Heart right ventricle (tissue), 16 donors: Measurements from ENCODE around the gene SRSF4. TPM values are rescaled to one million over a fixed set of nuclear protein-coding genes. Genes with fewer than 3 reads are reported as not detected.
"Not testable (repeated sequence)": the region's sequence is repeated elsewhere in the genome, so short reads cannot be mapped to it uniquely, and the experiment has no call there.

Source experiments
- ATAC-seq, 8 donors: fragments of 200-7000 bp; cut with Tn5 transposase; one replicate each; pipeline ENCODE4 v1.9.1; 2020; ENCODE audit warnings: mild to moderate bottlenecking in 8 of 8, moderate library complexity in 8 of 8, moderate number of reproducible peaks in 1 of 8
- DNase-seq, 2 donors: peaks; one replicate each; pipeline ENCODE4 v3.0.0-alpha.2; 2020
- H3K27ac ChIP-seq, 10 donors: fragments of 200-600 bp; sonication (generic) in 2 of 10; one replicate each; pipeline versions ENCODE4 v1.5.0 to v1.8.0; 2020 to 2022; ENCODE audit warnings: mild to moderate bottlenecking in 3 of 10
- H3K27me3 ChIP-seq, 7 donors: fragments of 200-600 bp; one replicate each; pipeline ENCODE4 v1.8.0; 2021 to 2022; ENCODE audit warnings: mild to moderate bottlenecking in 2 of 7
- H3K36me3 ChIP-seq, 9 donors: fragments of 200-600 bp; sonication (generic) in 1 of 9; one replicate each; pipeline versions ENCODE4 v1.5.0 to v1.8.0; 2020 to 2022; ENCODE audit warnings: mild to moderate bottlenecking in 2 of 9
- H3K4me1 ChIP-seq, 9 donors: fragments of 200-600 bp; sonication (generic) in 1 of 9; one replicate each; pipeline versions ENCODE4 v1.5.0 to v1.8.0; 2020 to 2022; ENCODE audit warnings: mild to moderate bottlenecking in 4 of 9
- H3K4me3 ChIP-seq, 10 donors: fragments of 200-600 bp; sonication (generic) in 2 of 10; one replicate each; pipeline versions ENCODE4 v1.5.0 to v1.8.0; 2020 to 2022; ENCODE audit warnings: mild to moderate bottlenecking in 7 of 10, moderate library complexity in 2 of 10
- H3K9me3 ChIP-seq, 11 donors: fragments of 200-600 bp in 10 of 11; sonication (generic) in 2 of 11; one replicate each; pipeline versions ENCODE4 v1.5.0 to v1.8.0; 2013 to 2022; ENCODE audit warnings: mild to moderate bottlenecking in 2 of 11, control low read depth in 1 of 11, moderate library complexity in 1 of 11
- CTCF ChIP-seq, 9 donors: fragments of 200-600 bp; sonication (generic) in 2 of 9; IDR thresholded peaks; one replicate each; pipeline versions ENCODE4 v1.5.0 to v1.8.0; 2021 to 2022; ENCODE audit warnings: antibody characterized with exemption in 9 of 9, mild to moderate bottlenecking in 5 of 9, moderate library complexity in 1 of 9
- WGBS, 2 donors: extraction: QIAGEN DNeasy Blood & Tissue Kit; methylation state at CpG; one replicate each; pipeline ENCODE4 v1.1.7; 2013; ENCODE audit warnings: inconsistent platforms in 1 of 2; 5-methylcytosine and 5-hydroxymethylcytosine counted together
- intact Hi-C, 10 donors: fragments of 100-400 bp; cut with DNase I; formaldehyde crosslinking; loops; one replicate each; pipeline versions ENCODE4 v1.11.1 to v1.14.2; 2022
- polyA plus RNA-seq, 2 donors: library from polyadenylated mRNA; stranded (reverse); fragments of 200-250 nt; gene quantifications; one replicate each; pipeline ENCODE4 v1.2.3, GENCODE V29; 2013
- total RNA-seq, 10 donors: library from RNA; stranded (reverse); fragmentation: NEBNext Ultra II Directional in 3 of 10; extraction: Animal tissue kit (Norgen Biotek cat#: 25700) in 3 of 10; gene quantifications; one replicate each; pipeline versions ENCODE4 v1.2.1 to v1.2.4, GENCODE V29; 2021 to 2023
- donor health status: Arrhythmogenic right ventricular cardiomyopathy.
- donor health status: ischemic (EF 13 %, LVEDD 7.1; RV severe dilation, severe dysfunction).
- donor health status: healthy with polysubstance abuse.
- donor health status: DM: no; HTN: yes; CAD: no.
- donor health status: DM: no; HTN: no; CAD: no.
- donor health status: ischemic (EF 25% LVEDD 6.9; RV normal size, moderate dysfunction).
- donor health status: ischemic (EF 25% LVEDD 5.7; RV mildly dilated, moderate dysfunction).
- donor health status: healthy.
- donor health status: DM: yes; HTN: yes; CAD: no.
- donor health status: Ischemic cardiomyopathy.
- donor health status: ischemic (EF 35%, LVEDD 5.7; RV mildly dilated, moderate dysfunction).
- donor health status: nonischemic (EF 11% LVEDD 7.7; RV severe dilation, severe dysfunction).
- donor health status: DM: yes; HTN: yes; CAD: no.
- donor health status: PGD.
- donor health status: ischemic (EF 29% LVEDD 5.4; RV normal size, mild dysfunction).
- donor health status: nonischemic (EF 23%, LVEDD 6.1; RV moderate dilation, normal function).

The SRSF4 gene
- total and polyA plus RNA-seq, 12 donors = 40.8 to 67.8 (median 49.0) TPM

DNA sequence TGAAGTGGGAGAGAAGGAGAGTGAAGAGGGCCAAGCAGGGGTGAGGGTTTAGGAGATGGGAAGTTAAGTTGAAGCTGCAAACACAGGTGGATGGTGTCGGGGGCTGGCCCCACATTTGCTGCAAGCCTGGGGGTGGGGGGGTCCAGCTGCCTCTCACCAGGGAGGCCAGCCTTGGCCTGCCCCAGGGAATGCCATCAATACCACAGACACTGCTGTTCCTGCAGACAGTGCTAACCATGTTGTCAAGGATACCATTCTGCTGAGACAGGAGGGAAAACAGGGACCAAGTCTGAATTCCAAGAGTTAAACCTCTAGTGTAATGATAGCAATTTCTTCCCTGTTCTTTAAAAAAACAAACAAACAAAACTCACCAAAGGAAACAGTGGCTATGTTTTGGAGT is 41.0 kb upstream of the SRSF4 start:
- H3K4me1 ChIP-seq = no peaks in the 10 kb centered on the region
- H3K27ac ChIP-seq = no peak overlapping the region
- DNase-seq (no peak), ATAC-seq (no peak)
- no peaks in the 10 kb centered on the region for H3K27me3 ChIP-seq
- H3K9me3 ChIP-seq = no peaks in the 10 kb centered on the region
- H3K36me3 ChIP-seq = peaks cover 0 to 52% (median 0%) of the 10 kb centered on the region in 9 donors
- WGBS, 2 donors = 92 to 93% methylated on average over 1 of the region's 1 CpG
- intact Hi-C loops = no loop called here
- H3K4me3 ChIP-seq = no peak overlapping the region
- no peak for TF ChIP-seq CTCF (IDR thresholded peaks at IDR 0.05)

GRCh38 chr1:29222260-29222659 is 40.6 kb upstream of the SRSF4 start:
- intact Hi-C loops, ATAC-seq, H3K9me3 ChIP-seq, H3K4me1 ChIP-seq, H3K4me3 ChIP-seq, DNase-seq, H3K27ac ChIP-seq, H3K27me3 ChIP-seq: not testable (repeated sequence)
- WGBS, 2 donors = 88% methylated on average over 6 of the region's 6 CpGs
- peaks cover 0 to 52% (median 0%) of the 10 kb centered on the region in 9 donors for H3K36me3 ChIP-seq

- DNase-seq = no peak
- Histone ChIP-seq H3K36me3 (peaks cover 0 to 57% (median 1%) of the 10 kb centered on the region in 9 donors), H3K4me1 (no peaks in the 10 kb centered on the region), H3K4me3 (no peak overlapping the region), H3K27me3 (no peaks in the 10 kb centered on the region), H3K27ac (no peak overlapping the region), H3K9me3 (no peaks in the 10 kb centered on the region)
- intact Hi-C loops = no loop called here
- TF ChIP-seq CTCF (IDR thresholded peaks at IDR 0.05) = no peak
- 86 to 90% methylated on average over 3 of the region's 3 CpGs for WGBS, 2 donors
- no peak for ATAC-seq
Observed at GRCh38 chr1:29221296-29221695, 39.6 kb upstream of the SRSF4 start.

DNA sequence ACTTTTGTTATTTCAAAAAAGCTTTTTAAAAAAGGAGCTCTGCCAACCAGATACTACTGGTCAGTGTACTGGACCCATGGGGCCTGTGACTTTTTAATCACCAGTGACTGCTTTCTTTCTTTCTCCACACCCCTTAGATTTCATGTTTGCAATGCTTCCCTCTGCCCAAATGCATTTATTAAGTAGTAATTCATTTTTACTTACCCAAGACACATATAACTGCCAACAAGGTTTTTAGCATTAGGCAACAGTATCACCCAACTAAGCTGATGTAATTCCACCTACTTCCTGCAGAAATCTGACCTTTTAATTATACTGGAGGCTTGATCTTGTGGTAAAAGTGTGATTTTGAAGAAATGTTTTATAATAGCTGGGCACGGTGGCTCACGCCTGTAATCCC is 36.5 kb upstream of the SRSF4 start:
- WGBS, 2 donors = 68 to 93% methylated on average over 2 of the region's 2 CpGs
- H3K36me3 ChIP-seq = peaks cover 0 to 74% (median 28%) of the 10 kb centered on the region in 9 donors
- DNase-seq (no peak), ATAC-seq (no peak)
- no peaks in the 10 kb centered on the region for H3K4me1 ChIP-seq
- H3K9me3 ChIP-seq = no peaks in the 10 kb centered on the region
- H3K27me3 ChIP-seq = no peaks in the 10 kb centered on the region
- TF ChIP-seq CTCF (IDR thresholded peaks at IDR 0.05) = no peak
- no peak overlapping the region for H3K27ac ChIP-seq
- intact Hi-C loops = no loop called here
- H3K4me3 ChIP-seq = no peak overlapping the region

DNA sequence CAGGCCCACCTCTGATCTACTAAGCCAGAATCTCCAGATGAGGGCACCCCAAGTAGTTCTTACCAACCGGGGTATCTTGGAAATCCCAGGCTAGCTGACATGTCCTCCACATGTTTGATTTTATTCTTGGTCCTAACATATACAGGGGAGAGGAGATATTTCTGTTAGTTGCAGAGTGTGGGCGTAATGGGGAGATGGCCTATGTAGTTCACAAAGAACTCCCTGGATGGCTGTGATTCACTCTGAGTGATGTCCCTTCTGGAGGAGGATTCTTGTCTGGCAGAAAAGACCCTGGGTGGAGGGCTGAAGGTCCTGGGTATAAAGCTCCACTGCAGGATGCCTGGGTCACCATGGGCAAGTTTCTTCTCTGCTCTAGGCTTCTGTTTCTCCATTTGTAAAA is 35.9 kb upstream of the SRSF4 start:
- H3K27me3 ChIP-seq = no peaks in the 10 kb centered on the region
- 91 to 93% methylated on average over 2 of the region's 2 CpGs for WGBS, 2 donors
- TF ChIP-seq CTCF (IDR thresholded peaks at IDR 0.05) = no peak
- no peak for ATAC-seq
- H3K4me3 ChIP-seq = no peak overlapping the region
- no peaks in the 10 kb centered on the region for H3K4me1 ChIP-seq
- intact Hi-C loops = no loop called here
- DNase-seq = no peak
- H3K9me3 ChIP-seq = no peaks in the 10 kb centered on the region
- peaks cover 0 to 79% (median 29%) of the 10 kb centered on the region in 9 donors for H3K36me3 ChIP-seq
- no peak overlapping the region for H3K27ac ChIP-seq
